CD4-positive, alpha-beta T cell treated with Interleukin-4 for 1 hour (primary cell): ENCODE data around the gene PLK5.

Experiments used
- DNase-seq, 2 donors: peaks; one replicate each; pipeline ENCODE4 v3.0.0-alpha.2; 2020 to 2022

The PLK5 gene

GRCh38 chr19:1579222-1579621, 55.3 kb downstream of the PLK5 start:
- no peak for DNase-seq

- DNase-seq: no peak
These were observed 56.5 kb downstream of the PLK5 start for GRCh38 chr19:1580382-1580781.

- no peak for DNase-seq
These were observed 57.1 kb downstream of the PLK5 start for GRCh38 chr19:1580957-1581356.

- no peak for DNase-seq
These were observed 58.3 kb downstream of the PLK5 start for GRCh38 chr19:1582201-1582600.

GRCh38 chr19:1584500-1585242, 60.8 kb downstream of the PLK5 start:
- DNase-seq: no peak

- DNase-seq: no peak
These were observed 61.3 kb downstream of the PLK5 start for GRCh38 chr19:1585243-1585580.
